Measurements from ENCODE around the gene OR7G2.
"Not testable (repeated sequence)": the region's sequence is repeated elsewhere in the genome, so short reads cannot be mapped to it uniquely, and the experiment has no call there.

The OR7G2 gene

DNA sequence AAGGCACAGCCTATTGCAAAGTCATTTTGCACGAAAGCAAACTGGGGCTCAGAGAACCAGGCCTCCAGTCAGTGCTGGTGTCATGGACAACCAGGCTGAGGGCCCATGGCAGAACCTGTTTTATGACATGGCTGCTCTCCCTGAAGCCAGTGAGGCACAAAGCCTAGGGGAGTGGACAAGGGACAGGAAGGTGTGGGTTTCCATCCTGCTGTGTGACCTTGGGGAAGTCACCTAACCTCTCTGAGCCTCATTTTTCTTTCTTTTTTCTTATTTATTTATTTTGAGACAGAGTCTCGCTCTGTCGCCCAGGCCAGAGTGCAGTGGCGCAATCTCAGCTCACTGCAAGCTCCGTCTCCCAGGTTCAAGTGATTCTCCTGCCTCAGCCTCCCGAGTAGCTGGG, 35.6 kb downstream of the OR7G2 start:
- not testable (repeated sequence) for DNase-seq

DNA sequence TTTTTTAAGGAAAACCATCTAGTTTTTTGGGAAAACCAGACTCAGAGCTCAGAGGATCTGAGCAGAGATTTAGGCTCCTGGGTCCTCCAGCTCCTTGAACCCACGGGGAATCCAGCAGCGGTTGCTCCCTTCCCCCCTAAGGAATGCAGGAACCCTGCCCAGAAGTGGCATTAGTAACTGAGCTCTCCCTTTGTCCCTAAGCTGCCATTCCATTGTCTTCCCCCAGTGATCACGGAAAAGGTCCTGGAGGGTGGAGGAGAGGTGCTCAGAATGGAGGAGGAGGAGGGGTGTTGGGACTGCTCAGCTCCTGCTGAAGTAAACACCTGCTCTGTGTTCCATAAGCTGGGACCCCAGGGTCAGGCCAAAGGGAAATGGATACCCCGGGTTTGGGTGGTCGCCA, 37.2 kb downstream of the OR7G2 start:
- no peak for DNase-seq

DNA sequence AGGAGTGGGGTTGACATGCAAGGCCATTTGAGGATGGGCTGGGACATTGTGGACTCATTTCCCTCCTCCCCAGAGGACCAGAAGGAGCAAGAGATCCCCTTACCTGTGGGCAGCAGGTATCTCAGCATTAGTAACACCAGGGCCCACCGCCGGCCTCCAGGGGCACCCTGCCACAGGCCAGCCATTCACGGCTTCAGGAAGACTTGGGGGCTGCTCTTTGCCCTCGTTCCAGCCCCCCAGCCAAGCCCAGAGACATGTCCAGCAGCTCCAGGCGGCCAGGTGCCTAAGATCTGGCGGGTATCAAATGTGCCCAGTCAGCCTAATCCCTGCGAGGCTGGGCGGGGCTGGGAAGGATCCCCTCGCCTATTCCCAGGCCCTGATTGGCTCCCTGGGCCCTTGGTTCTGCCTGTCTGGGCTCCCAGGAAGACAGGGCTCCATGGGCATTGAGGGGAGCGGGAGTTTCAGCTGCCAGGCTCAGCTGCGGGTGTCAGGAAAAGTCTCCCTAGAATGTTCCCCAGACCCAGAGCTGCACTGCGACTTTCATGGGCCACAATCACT, 41.7 kb downstream of the OR7G2 start:
- no peak for DNase-seq

DNA sequence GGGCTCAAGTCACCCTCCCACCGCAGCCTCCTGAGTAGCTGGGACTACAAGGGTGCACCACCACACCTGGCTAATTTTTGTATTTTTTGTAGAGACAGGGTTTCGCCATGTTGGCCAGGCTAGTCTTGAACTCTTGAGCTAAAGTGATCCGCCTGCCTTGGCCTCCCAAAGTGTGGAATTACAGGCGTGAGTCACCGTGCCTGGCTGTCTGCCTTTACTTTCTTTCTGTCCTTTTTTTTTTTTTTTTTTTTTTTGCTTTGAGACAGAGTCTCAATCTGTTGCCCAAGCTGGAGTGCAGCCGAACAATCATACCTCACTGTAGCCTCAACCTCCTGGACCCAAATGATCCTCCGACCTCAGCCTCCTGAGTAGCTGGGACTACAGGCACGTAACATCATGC, 45.4 kb downstream of the OR7G2 start:
- DNase-seq, result no peak

DNA sequence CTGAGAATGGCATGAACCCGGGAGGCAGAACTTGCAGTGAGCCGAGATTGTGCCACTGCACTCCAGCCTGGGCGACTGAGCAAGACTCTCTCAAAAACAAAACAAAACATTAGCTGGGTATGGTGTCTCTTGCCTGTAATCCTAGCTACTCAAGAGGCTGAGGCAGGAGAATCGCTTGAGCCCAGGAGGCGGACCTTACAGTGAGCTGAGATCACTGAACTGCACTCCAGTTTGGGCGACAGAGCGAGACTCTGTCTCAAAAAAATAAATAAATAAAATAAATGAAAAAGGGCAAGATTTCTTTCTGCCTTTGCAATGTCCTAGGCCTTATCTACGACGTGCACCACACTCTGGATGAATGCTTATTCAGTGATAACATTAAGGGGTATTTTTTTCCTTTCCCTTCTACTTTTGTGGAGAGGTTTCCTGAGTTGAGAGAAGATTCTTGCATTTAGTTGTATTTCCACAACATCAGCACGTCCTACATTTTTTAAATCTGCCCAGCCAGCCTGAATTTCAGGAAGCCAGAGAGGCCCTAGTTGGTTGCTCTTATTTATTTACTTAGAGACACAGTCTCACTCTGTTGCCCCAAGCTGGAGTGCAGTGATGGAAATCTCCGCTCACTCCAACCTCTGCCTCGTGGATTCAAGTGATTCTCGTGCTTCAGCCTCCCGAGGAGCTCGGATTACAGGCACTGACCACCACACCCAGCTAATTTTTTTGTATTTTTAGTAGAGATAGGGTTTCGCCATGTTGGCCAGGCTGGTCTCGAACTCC, 46.5 kb downstream of the OR7G2 start:
- no peak for DNase-seq

DNA sequence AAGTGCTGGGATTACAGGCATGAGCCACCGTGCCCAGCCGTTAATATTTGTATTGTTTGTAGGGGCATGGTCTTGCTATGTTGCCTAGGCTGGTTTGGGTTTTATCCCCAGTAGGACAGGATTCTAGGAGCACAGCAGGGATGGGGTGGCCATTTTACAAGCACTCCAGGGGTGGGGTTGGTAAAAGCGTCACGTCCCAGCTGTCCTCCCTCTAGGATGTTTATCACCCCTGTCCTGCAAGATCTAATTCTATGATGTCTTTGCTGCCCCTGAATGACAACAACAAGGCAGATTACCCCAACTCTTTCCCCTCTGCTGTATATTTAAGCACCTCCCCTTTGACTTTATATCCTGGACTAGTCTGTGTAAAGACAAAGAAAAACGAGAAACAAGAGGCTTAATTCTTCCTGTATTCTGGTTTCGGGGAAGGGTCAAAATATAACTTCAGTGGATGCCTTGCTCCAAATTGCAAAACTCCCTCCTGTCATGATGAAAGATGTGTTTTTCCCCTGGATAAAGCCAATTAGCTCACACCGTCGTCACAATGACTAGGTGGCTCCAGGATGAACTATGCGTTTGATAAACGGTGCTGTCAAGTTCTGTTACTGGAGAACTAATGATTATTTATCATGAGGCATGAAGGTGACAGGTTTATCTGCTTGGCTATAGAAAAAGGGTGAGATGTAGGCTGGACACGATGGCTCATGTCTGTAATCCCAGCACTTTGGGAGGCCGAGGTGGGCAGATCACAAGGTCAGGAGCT, 48.2 kb downstream of the OR7G2 start:
- DNase-seq, result no peak

DNA sequence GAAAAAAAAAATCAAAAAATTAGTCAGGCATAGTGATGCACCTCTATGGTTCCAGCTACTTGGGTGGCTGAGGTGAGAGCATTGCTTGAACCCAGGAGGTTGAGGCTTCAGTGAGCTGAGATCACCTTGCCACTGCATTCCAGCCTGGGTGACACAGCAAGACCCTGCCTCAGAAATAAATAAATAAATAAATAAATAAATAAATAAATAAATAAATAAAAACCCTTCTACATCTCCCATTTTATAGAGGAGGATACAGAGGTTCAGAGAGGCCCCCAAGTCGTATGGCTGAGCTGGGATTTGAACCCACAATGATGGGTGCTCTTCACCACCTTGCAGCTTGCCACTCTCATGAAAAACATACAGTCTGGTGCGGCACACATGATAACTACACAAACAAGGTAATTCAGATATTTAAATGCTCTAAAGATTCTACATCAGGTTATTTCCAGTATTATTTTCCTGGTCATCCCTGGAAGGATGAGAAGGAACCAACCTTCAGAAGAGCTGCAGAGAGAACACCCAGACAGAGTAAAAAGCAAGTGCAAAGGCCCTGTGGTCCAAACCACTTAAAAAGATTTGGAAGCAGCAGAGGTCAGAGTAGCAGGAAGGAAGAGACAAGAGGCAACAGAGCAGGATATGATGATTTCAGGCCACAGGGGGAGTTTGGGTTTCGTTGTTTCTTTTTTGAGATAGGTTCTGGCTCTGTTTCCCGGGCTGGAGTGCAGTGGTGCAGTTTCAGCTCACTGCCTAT, 49.6 kb downstream of the OR7G2 start:
- no peak for DNase-seq

DNA sequence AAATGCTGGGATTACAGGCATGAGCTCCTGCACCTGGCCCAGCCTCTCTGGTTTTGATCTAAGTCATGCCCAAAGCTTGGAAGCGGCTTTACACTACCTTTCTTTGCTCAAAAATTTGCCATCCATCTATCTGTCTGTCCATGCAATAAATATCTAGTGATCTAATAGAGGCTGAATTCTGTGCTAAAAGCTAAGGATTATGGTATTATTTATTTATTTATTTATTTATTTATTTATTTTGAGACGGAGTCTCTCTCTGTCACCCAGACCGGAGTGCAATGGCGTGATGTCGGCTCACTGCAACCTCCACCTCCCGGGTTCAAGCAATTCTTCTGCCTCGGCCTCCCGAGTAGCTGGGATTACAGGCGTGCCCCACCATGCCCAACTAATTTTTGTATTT, 51.1 kb downstream of the OR7G2 start:
- DNase-seq, result not testable (repeated sequence)

DNA sequence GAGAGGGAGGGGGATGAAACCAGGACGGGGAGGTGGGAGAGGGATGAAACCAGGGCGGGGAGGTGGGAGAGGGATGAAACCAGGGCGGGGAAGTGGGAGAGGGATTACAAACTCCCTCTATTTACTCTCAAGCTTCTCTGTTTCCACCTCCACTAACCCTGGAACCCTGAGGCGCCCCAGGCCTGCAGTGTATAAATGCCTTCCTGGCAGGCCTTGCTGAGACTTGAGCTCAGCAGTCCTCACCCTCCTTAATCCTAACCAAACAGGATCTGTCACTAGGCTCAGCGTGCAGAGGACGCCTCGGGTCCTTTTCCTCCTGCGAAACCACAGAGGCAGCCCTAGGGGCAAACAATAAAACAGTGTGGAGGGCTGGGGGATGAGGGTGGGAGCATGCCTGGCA, 52.5 kb downstream of the OR7G2 start:
- peak; percentile 33 for DNase-seq

DNA sequence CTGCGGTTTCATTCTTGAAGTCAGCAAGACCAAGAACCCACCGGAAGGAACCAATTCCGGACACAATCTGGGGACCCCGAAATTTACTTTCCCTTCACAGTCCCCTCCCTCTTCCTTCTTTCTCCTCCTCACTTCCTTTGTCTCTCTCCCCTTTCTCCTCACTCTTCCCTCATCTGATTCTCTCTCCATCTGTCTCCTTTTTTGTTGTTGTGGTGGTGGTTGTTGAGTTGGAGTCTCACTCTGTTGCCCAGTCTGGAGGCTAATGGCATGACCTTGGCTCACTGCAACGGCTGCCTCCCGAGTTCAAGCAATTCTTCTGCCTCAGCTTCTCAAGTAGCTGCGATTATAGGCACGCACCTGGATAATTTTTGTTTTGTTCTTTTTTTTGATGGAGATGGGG, 53.1 kb downstream of the OR7G2 start:
- no peak for DNase-seq

DNA sequence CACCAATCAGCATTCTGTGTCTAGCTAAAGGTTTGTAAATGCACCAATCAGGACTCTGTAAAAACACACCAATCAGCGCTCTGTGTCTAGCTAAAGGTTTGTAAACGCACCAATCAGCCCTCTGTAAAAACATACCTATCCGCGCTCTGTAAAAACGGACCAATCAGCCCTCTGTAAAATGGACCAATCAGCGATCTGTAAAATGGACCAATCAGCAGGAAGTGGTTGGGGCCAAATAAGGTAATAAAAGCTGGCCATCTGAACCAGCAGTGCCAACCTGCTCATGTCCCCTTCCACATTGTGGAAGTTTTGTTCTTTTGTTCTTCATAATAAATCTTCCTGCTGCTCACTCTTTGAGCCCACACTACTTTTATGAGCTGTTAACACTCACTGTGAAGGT, 53.6 kb downstream of the OR7G2 start:
- not testable (repeated sequence) for DNase-seq

DNA sequence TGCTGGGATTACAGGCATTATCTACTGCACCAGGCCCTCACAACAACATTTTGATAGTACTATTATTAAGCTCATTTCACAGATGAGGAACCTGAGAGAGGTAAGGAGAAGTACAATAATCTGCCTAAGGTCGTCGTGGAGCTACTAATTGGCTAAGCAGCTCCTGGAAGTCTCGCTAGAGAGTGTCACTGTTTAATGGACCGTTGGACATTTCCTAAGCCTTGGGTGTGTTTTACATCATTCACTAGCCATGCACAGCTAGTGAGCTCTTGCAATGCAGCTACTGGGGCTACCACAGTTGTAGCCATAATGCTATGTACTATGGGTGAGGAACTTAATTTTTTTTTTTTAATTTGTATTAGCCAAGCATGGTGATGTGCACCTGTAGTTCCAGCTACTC, 54.4 kb downstream of the OR7G2 start:
- no peak for DNase-seq

All from NCI-H69 (cell line).